IMR-90 (cell line): ENCODE results near the gene SRPRB.

Experiments used
- CHD1 ChIP-seq: IDR thresholded peaks from 2 replicates; pipeline ENCODE4 v1.6.1; 2012; ENCODE audit warnings: low read depth, low read length, improper control_type of control experiment
- FOS ChIP-seq: fragments of 150-350 bp; IDR thresholded peaks from 2 replicates; pipeline ENCODE4 v1.6.1; 2016; ENCODE audit warnings: low read depth, low read length
- MAFK ChIP-seq: IDR thresholded peaks from 2 replicates; pipeline ENCODE4 v1.6.1; 2012; ENCODE audit warnings: low read depth, low read length, improper control_type of control experiment
- POLR2A ChIP-seq: IDR thresholded peaks from 2 replicates; pipeline ENCODE4 v1.6.1; 2012; ENCODE audit warnings: mild to moderate bottlenecking, low read depth, low read length
- RAD21 ChIP-seq: IDR thresholded peaks from 2 replicates; pipeline ENCODE4 v1.6.1; 2012; ENCODE audit warnings: low read length, improper control_type of control experiment
- TF ChIP-seq, protein P1 (sequence below): conservative IDR thresholded peaks from 2 replicates; pipeline ENCODE4 v1.5.1; 2012; ENCODE audit warnings: mild to moderate bottlenecking, low read depth, low read length, improper control_type of control experiment
- TF ChIP-seq, protein P2 (sequence below): fragments of 150-350 bp; IDR thresholded peaks from 2 replicates; pipeline ENCODE4 v1.6.1; 2016; ENCODE audit warnings: low read depth, mild to moderate bottlenecking, low read length, moderate library complexity, borderline replicate concordance
- TF ChIP-seq, protein P3 (sequence below): fragments of 150-350 bp; IDR thresholded peaks from 2 replicates; pipeline ENCODE4 v1.6.1; 2017; ENCODE audit warnings: mild to moderate bottlenecking, antibody characterized with exemption, low read length, low read depth

DNA sequence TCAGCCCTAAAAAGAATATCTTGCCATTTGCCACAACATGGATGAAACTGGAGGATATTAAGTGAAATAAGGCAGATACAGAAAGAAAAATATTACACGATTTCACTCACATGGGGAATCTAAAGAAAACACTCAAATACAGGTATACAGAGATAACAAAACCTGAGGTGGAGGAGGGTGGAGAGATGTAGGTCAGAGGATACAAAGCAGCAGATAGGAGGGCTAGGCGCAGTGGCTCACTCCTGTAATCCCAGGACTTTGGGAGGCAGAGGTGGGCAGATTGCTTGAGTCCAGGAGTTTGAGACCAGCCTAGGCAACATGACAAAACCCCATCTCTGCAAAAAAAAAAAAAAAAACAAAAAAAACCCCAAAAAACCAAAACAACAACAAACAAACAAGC is 23.2 kb upstream of the SRPRB start:
- TF ChIP-seq, protein P1, sequence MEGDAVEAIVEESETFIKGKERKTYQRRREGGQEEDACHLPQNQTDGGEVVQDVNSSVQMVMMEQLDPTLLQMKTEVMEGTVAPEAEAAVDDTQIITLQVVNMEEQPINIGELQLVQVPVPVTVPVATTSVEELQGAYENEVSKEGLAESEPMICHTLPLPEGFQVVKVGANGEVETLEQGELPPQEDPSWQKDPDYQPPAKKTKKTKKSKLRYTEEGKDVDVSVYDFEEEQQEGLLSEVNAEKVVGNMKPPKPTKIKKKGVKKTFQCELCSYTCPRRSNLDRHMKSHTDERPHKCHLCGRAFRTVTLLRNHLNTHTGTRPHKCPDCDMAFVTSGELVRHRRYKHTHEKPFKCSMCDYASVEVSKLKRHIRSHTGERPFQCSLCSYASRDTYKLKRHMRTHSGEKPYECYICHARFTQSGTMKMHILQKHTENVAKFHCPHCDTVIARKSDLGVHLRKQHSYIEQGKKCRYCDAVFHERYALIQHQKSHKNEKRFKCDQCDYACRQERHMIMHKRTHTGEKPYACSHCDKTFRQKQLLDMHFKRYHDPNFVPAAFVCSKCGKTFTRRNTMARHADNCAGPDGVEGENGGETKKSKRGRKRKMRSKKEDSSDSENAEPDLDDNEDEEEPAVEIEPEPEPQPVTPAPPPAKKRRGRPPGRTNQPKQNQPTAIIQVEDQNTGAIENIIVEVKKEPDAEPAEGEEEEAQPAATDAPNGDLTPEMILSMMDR: no peak
- TF ChIP-seq POLR2A (no peak), MAFK (no peak), RAD21 (no peak), CHD1 (no peak), FOS (no peak)
- TF ChIP-seq, protein P2, sequence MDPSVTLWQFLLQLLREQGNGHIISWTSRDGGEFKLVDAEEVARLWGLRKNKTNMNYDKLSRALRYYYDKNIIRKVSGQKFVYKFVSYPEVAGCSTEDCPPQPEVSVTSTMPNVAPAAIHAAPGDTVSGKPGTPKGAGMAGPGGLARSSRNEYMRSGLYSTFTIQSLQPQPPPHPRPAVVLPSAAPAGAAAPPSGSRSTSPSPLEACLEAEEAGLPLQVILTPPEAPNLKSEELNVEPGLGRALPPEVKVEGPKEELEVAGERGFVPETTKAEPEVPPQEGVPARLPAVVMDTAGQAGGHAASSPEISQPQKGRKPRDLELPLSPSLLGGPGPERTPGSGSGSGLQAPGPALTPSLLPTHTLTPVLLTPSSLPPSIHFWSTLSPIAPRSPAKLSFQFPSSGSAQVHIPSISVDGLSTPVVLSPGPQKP: no peak
- TF ChIP-seq, protein P3, sequence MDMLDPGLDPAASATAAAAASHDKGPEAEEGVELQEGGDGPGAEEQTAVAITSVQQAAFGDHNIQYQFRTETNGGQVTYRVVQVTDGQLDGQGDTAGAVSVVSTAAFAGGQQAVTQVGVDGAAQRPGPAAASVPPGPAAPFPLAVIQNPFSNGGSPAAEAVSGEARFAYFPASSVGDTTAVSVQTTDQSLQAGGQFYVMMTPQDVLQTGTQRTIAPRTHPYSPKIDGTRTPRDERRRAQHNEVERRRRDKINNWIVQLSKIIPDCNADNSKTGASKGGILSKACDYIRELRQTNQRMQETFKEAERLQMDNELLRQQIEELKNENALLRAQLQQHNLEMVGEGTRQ: no peak
